ENCODE measurements around the gene GDF2. TPM values are rescaled to one million over a fixed set of nuclear protein-coding genes. Genes with fewer than 3 reads are reported as not detected.

The GDF2 gene
- total and polyA plus RNA-seq, 2 experiments from 2014 or later = not detected

DNA sequence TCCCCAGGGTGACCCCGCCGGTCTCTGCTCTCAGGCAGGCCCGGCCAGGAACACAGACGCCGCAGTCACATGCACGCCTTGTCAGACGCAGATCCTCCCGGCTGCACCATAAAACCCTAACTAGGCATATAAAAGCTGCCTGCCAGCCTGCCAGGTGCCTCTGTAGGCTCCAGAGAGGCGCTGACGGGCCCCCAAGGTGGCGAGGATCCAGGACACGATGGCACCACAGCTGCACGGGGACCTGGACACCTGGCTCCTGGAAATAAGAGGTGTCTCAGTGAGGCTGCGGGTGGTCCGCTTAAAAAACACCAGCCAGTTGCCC is 44.1 kb upstream of the GDF2 start:
- Histone ChIP-seq H3K4me3 (no peak overlapping the region), H3K9me2 (ENCODE audit: insufficient read depth) (no peaks in the 10 kb centered on the region), H2AFZ (no peak overlapping the region), H3K27ac (no peak overlapping the region), H3K9ac (no peak overlapping the region), H3K36me3 (ENCODE audit: low read depth) (no peaks in the 10 kb centered on the region), H3K79me2 (ENCODE audit: insufficient read depth) (no peaks in the 10 kb centered on the region), H3K4me2 (ENCODE audit: unreplicated experiment) (no peak overlapping the region), H3K27me3 (replicated peaks; ENCODE audit: insufficient read depth) (no peaks in the 10 kb centered on the region; the same call in 1 of the 2 replicates), H3K4me1 (ENCODE audit: insufficient read depth) (no peaks in the 10 kb centered on the region), H3K9me3 (ENCODE audit: low read depth) (no peaks in the 10 kb centered on the region), H4K20me1 (ENCODE audit: insufficient read depth) (no peaks in the 10 kb centered on the region), H3F3A (ENCODE audit: insufficient read depth) (no peaks in the 10 kb centered on the region)
- WGBS, 2 experiments (ENCODE audit: low coverage in 1 of 2, low lambda C conversion rate in 2 of 2, missing lambda C conversion rate in 2 of 2) = 56 to 63% methylated on average over 15 of the region's 15 CpGs
- in situ Hi-C loops (cut with MboI) = no loop called here
- TF ChIP-seq EZH2 (IDR thresholded peaks at IDR 0.05; ENCODE audit: insufficient read depth, poor library complexity, severe bottlenecking) (no peak), EZH2phosphoT487 (IDR thresholded peaks at IDR 0.05; ENCODE audit: insufficient read depth, low read depth) (no peak)
- no peak for DNase-seq

DNA sequence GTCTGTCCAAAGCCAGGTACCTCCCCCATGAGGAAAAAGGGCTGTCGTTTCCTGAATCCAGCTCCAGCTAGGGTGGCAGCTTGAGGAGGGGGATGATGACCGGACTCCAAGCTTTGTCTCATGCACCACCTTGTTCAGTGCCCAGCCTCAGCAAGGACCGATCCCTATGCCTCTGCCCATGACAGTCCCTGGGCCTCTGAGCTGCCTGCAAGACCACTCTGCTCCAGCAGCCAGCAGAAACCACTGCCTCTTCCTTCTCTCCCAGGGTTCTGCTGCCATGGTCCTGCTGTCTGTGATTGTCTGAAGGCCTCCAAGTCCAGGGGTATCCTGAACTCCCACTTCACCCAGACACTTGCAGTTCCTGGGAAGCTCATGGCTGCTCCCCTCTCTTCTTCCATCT is 43.5 kb upstream of the GDF2 start:
- H3K4me3 ChIP-seq = no peak overlapping the region
- H3K9me3 ChIP-seq (ENCODE audit: low read depth) = no peaks in the 10 kb centered on the region
- no peak for DNase-seq
- no peaks in the 10 kb centered on the region for H3K9me2 ChIP-seq (ENCODE audit: insufficient read depth)
- H3K27me3 ChIP-seq (replicated peaks; ENCODE audit: insufficient read depth) = no peaks in the 10 kb centered on the region; the same call in none of the 2 replicates
- H3K9ac ChIP-seq = no peak overlapping the region
- H3K27ac ChIP-seq = no peak overlapping the region
- no peak overlapping the region for H2AFZ ChIP-seq
- no peaks in the 10 kb centered on the region for H3K4me1 ChIP-seq (ENCODE audit: insufficient read depth)
- H3K36me3 ChIP-seq (ENCODE audit: low read depth) = no peaks in the 10 kb centered on the region
- TF ChIP-seq EZH2phosphoT487 (IDR thresholded peaks at IDR 0.05; ENCODE audit: insufficient read depth, low read depth) (no peak), EZH2 (IDR thresholded peaks at IDR 0.05; ENCODE audit: insufficient read depth, poor library complexity, severe bottlenecking) (no peak)
- no peaks in the 10 kb centered on the region for H3F3A ChIP-seq (ENCODE audit: insufficient read depth)
- in situ Hi-C loops (cut with MboI) = no loop called here
- H3K79me2 ChIP-seq (ENCODE audit: insufficient read depth) = no peaks in the 10 kb centered on the region
- no peaks in the 10 kb centered on the region for H4K20me1 ChIP-seq (ENCODE audit: insufficient read depth)
- 38 to 54% methylated on average over 3 of the region's 3 CpGs for WGBS, 2 experiments (ENCODE audit: low coverage in 1 of 2, low lambda C conversion rate in 2 of 2, missing lambda C conversion rate in 2 of 2)
- H3K4me2 ChIP-seq (ENCODE audit: unreplicated experiment) = no peak overlapping the region

DNA sequence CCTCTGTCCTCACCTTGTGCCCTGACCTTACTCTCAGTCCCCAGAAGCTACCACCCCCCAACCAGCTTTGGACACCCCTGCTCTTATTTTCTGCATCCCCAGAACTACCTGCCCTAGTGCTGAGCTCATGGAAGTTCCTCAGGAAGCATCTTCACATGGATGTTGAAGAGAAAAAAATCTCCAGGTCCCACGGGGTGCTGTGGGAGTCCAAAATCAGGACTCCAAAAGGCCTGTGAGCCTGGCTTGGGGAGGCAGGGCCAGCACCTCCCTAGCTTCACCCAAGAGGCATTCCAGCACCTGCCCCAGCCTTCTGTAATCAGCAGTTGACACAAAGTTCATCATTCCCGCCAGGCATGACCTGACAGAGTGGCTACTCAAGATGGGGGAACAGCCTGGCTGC is 43.0 kb upstream of the GDF2 start:
- H3K27ac ChIP-seq = no peak overlapping the region
- H3K4me2 ChIP-seq (ENCODE audit: unreplicated experiment) = no peak overlapping the region
- no peaks in the 10 kb centered on the region for H3F3A ChIP-seq (ENCODE audit: insufficient read depth)
- no peaks in the 10 kb centered on the region for H3K9me2 ChIP-seq (ENCODE audit: insufficient read depth)
- H3K9me3 ChIP-seq (ENCODE audit: low read depth) = no peaks in the 10 kb centered on the region
- in situ Hi-C loops (cut with MboI) = no loop called here
- H2AFZ ChIP-seq = no peak overlapping the region
- H3K4me1 ChIP-seq (ENCODE audit: insufficient read depth) = no peaks in the 10 kb centered on the region
- no peak overlapping the region for H3K4me3 ChIP-seq
- WGBS, 2 experiments (ENCODE audit: low coverage in 1 of 2, low lambda C conversion rate in 2 of 2, missing lambda C conversion rate in 2 of 2) = 18 to 28% methylated on average over 2 of the region's 2 CpGs
- H3K27me3 ChIP-seq (replicated peaks; ENCODE audit: insufficient read depth) = no peaks in the 10 kb centered on the region; the same call in none of the 2 replicates
- no peaks in the 10 kb centered on the region for H4K20me1 ChIP-seq (ENCODE audit: insufficient read depth)
- no peaks in the 10 kb centered on the region for H3K79me2 ChIP-seq (ENCODE audit: insufficient read depth)
- no peak for TF ChIP-seq EZH2phosphoT487 (IDR thresholded peaks at IDR 0.05; ENCODE audit: insufficient read depth, low read depth)
- no peaks in the 10 kb centered on the region for H3K36me3 ChIP-seq (ENCODE audit: low read depth)
- no peak overlapping the region for H3K9ac ChIP-seq
- no peak for DNase-seq

DNA sequence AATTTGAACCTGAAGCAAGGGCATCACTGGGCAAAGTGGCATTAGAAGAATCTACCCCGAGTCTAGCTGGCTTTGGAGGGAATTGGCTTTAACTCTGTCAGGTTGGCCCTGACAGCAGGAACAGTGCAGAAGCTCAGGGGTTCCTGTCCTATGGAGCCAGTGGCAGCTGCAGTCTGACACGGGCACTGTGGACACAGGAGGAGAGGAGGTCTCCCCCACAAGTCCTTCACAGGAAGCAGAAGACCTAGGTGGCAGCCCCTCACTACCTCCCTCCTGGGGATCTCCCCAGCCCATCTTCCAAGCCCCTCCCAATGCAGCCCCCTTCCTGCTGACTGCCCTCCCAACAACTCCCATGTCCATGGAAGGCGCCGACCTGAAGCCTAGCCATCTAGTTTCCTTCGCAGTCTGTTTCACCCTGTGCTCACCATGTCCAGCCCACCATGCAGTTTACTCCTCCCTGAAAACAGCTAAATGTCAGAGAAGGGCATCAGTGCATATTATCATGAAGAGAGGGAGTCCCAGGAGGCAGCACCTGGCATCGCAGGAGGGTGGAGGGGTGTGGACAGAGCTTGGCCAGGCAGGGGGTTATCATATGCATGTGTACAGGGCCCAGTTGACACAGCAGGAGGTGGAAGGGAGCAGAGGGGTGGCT is 40.1 kb upstream of the GDF2 start:
- no peaks in the 10 kb centered on the region for H3K36me3 ChIP-seq (ENCODE audit: low read depth)
- H4K20me1 ChIP-seq (ENCODE audit: insufficient read depth) = no peaks in the 10 kb centered on the region
- TF ChIP-seq EZH2phosphoT487 (IDR thresholded peaks at IDR 0.05; ENCODE audit: insufficient read depth, low read depth) = no peak
- H2AFZ ChIP-seq = no peak overlapping the region
- no peaks in the 10 kb centered on the region for H3K79me2 ChIP-seq (ENCODE audit: insufficient read depth)
- H3K4me3 ChIP-seq = no peak overlapping the region
- no peaks in the 10 kb centered on the region for H3K9me2 ChIP-seq (ENCODE audit: insufficient read depth)
- H3K27me3 ChIP-seq (replicated peaks; ENCODE audit: insufficient read depth) = no peaks in the 10 kb centered on the region; the same call in none of the 2 replicates
- WGBS, 2 experiments (ENCODE audit: low coverage in 1 of 2, low lambda C conversion rate in 2 of 2, missing lambda C conversion rate in 2 of 2) = 57 to 63% methylated on average over 6 of the region's 6 CpGs
- H3K9ac ChIP-seq = no peak overlapping the region
- no peaks in the 10 kb centered on the region for H3K4me1 ChIP-seq (ENCODE audit: insufficient read depth)
- H3F3A ChIP-seq (ENCODE audit: insufficient read depth) = no peaks in the 10 kb centered on the region
- H3K27ac ChIP-seq = no peak overlapping the region
- H3K9me3 ChIP-seq (ENCODE audit: low read depth) = no peaks in the 10 kb centered on the region
- DNase-seq = no peak
- in situ Hi-C loops (cut with MboI) = no loop called here
- H3K4me2 ChIP-seq (ENCODE audit: unreplicated experiment) = no peak overlapping the region

- Histone ChIP-seq H3K4me3 (no peak overlapping the region), H3K9me2 (ENCODE audit: insufficient read depth) (no peaks in the 10 kb centered on the region), H3K9me3 (ENCODE audit: low read depth) (no peaks in the 10 kb centered on the region), H3K27me3 (replicated peaks; ENCODE audit: insufficient read depth) (no peaks in the 10 kb centered on the region; the same call in none of the 2 replicates), H3F3A (ENCODE audit: insufficient read depth) (no peaks in the 10 kb centered on the region), H4K20me1 (ENCODE audit: insufficient read depth) (no peaks in the 10 kb centered on the region), H3K9ac (no peak overlapping the region), H3K79me2 (ENCODE audit: insufficient read depth) (no peaks in the 10 kb centered on the region), H3K4me1 (ENCODE audit: insufficient read depth) (no peaks in the 10 kb centered on the region), H2AFZ (no peak overlapping the region), H3K4me2 (ENCODE audit: unreplicated experiment) (no peak overlapping the region), H3K36me3 (ENCODE audit: low read depth) (no peaks in the 10 kb centered on the region), H3K27ac (no peak overlapping the region)
- no peak for TF ChIP-seq EZH2 (IDR thresholded peaks at IDR 0.05; ENCODE audit: insufficient read depth, poor library complexity, severe bottlenecking)
- no peak for TF ChIP-seq EZH2phosphoT487 (IDR thresholded peaks at IDR 0.05; ENCODE audit: insufficient read depth, low read depth)
- no peak for DNase-seq
- in situ Hi-C loops (cut with MboI) = no loop called here
- WGBS, 2 experiments (ENCODE audit: low coverage in 1 of 2, low lambda C conversion rate in 2 of 2, missing lambda C conversion rate in 2 of 2) = 51 to 58% methylated on average over 6 of the region's 6 CpGs
Measured at GRCh38 chr10:47282657-47283018, 39.6 kb upstream of the GDF2 start.

Data from GM23248 (cell line).